ENCODE data around the gene COL4A6. TPM values are rescaled to one million over a fixed set of nuclear protein-coding genes. Genes with fewer than 3 reads are reported as not detected.

Gene COL4A6
- polyA plus RNA-seq, 1 experiment: 20.2 TPM

DNA sequence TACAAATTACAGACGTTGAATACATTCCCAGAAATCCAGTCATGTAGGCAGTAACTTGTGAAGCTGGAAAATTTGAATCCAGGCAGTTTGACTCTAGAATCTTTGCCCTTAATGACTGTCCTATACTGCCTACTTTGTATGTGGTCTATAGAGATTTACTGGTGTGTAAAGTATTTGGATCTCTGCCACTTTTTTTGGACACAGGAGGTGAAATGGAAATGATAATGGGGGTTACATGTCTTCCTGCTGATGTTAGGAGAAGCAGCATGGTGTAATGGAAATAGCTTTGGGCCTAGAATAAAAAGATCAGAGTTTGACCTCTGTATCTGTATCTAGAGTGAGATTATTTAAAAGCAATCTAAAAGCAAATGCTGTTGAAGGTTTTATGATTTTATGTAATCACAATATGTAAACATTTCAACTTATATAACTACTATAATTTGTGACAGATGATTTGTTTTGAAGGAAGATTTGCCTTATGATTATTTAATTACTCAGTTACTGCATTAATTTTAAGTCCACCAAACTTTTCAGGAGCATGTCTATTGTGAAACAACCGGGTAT, 4.8 kb upstream of the COL4A6 start:
- Histone ChIP-seq H3K27ac (ENCODE audit: low read depth, low read length) (no peak overlapping the region), H3K27me3 (ENCODE audit: control insufficient read depth, insufficient read depth, low read length) (no peaks in the 10 kb centered on the region), H3K4me3 (ENCODE audit: low read depth, low read length) (peak overlapping the region; percentile 73), H3K9me3 (ENCODE audit: control insufficient read depth, insufficient read depth, low read length) (no peaks in the 10 kb centered on the region)
- ChIA-PET POLR2A (no interaction called here), CTCF (no interaction called here)
- TF ChIP-seq, protein P1, sequence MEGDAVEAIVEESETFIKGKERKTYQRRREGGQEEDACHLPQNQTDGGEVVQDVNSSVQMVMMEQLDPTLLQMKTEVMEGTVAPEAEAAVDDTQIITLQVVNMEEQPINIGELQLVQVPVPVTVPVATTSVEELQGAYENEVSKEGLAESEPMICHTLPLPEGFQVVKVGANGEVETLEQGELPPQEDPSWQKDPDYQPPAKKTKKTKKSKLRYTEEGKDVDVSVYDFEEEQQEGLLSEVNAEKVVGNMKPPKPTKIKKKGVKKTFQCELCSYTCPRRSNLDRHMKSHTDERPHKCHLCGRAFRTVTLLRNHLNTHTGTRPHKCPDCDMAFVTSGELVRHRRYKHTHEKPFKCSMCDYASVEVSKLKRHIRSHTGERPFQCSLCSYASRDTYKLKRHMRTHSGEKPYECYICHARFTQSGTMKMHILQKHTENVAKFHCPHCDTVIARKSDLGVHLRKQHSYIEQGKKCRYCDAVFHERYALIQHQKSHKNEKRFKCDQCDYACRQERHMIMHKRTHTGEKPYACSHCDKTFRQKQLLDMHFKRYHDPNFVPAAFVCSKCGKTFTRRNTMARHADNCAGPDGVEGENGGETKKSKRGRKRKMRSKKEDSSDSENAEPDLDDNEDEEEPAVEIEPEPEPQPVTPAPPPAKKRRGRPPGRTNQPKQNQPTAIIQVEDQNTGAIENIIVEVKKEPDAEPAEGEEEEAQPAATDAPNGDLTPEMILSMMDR (IDR thresholded peaks at IDR 0.05; ENCODE audit: low read depth, low read length): no peak
- DNase-seq (ENCODE audit: low read depth, low spot score): no peak

DNA sequence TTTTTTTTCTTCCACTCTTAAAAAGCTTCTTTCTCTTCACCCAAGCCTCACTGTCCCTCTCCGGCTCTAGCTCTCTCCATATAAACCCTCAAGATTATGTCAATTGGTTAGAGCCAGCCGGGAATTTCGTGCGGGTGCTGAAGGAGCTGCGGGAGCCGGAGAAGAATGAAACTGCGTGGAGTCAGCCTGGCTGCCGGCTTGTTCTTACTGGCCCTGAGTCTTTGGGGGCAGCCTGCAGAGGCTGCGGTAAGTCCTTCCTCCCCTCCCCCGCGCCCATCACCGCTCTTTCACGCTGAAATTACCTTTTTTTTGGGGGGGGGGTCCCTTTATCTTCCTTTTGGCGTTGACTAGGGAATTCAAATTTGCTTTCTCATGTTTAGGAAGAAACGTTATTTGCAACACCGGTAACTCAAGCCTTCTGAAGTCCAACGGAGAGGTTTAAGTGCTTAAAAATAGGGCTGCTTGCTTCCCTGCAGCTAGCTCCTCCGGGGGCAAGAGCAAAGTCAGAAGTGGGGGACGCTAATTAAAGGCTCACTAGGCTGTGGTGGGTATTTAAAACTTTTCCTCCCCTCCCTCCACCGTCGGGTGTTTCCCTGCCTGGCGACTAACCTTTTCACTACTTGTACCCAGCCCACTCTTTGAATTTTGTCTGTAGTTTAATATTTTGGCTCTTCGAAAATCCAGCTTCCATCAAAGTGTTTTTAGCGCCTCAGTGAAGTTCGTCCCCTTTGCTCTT, 1.9 kb upstream of the COL4A6 start:
- peak overlapping the region; percentile 47 for H3K27ac ChIP-seq (ENCODE audit: low read depth, low read length)
- DNase-seq (ENCODE audit: low read depth, low spot score): no peak
- TF ChIP-seq, protein P1 (IDR thresholded peaks at IDR 0.05; ENCODE audit: low read depth, low read length): no peak
- H3K9me3 ChIP-seq (ENCODE audit: control insufficient read depth, insufficient read depth, low read length): no peaks in the 10 kb centered on the region
- ChIA-PET CTCF (interaction anchor here (0.9 kb wide), 1 partner anchor 215 kb away, joined by 3 read pairs; no protein-coding TSS in a partner anchor), POLR2A (interaction anchor here (0.8 to 1.6 kb wide), 3 partner anchors 130 to 154 kb away, joined by 3 read pairs; no protein-coding TSS in a partner anchor)
- H3K4me3 ChIP-seq (ENCODE audit: low read depth, low read length): peak overlapping the region; percentile 73
- H3K27me3 ChIP-seq (ENCODE audit: control insufficient read depth, insufficient read depth, low read length): no peaks in the 10 kb centered on the region

DNA sequence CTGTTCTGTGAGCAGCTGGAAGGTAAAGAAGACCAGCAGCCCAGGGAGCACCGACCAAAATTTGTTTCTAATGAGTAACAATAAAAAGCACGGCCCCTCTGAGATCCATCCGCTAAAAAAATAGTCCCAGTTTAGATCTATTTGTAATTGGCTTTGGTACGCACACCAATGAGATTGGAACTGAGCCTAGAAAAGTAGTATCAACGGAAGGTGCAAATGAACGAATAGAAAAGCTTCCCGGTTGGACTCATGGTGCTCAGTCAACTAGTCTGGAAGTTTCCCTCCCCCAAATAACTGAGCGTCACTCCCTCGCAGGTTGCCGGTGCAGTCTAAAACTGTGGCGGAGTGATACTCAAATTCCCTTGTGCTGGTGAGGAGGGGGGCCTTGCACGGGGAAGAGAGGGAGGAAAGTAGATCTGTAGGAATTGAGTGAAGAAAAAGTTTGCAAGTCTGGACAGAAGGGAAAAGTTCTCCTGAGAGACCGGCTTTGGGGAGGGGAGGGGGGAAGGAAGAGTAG, 1.3 kb upstream of the COL4A6 start, which contains the start of gene COL4A5:
TSS of gene COL4A5 (plus strand) at position 413 of the 517 bp plus-strand sequence. CDS start 288 bp downstream, outside the sequence.
- ChIA-PET CTCF (no interaction called here), POLR2A (interaction anchor here (0.8 to 1.6 kb wide), 3 partner anchors 129 to 153 kb away, joined by 3 read pairs; no protein-coding TSS in a partner anchor)
- Histone ChIP-seq H3K27me3 (ENCODE audit: control insufficient read depth, insufficient read depth, low read length) (no peaks in the 10 kb centered on the region), H3K27ac (ENCODE audit: low read depth, low read length) (peak within 1 kb of the TSS; percentile 47), H3K9me3 (ENCODE audit: control insufficient read depth, insufficient read depth, low read length) (no peaks in the 10 kb centered on the region), H3K4me3 (ENCODE audit: low read depth, low read length) (peak within 1 kb of the TSS; percentile 73)
- TF ChIP-seq, protein P1 (IDR thresholded peaks at IDR 0.05; ENCODE audit: low read depth, low read length): no peak
- peak; percentile 63 for DNase-seq (ENCODE audit: low read depth, low spot score)

DNA sequence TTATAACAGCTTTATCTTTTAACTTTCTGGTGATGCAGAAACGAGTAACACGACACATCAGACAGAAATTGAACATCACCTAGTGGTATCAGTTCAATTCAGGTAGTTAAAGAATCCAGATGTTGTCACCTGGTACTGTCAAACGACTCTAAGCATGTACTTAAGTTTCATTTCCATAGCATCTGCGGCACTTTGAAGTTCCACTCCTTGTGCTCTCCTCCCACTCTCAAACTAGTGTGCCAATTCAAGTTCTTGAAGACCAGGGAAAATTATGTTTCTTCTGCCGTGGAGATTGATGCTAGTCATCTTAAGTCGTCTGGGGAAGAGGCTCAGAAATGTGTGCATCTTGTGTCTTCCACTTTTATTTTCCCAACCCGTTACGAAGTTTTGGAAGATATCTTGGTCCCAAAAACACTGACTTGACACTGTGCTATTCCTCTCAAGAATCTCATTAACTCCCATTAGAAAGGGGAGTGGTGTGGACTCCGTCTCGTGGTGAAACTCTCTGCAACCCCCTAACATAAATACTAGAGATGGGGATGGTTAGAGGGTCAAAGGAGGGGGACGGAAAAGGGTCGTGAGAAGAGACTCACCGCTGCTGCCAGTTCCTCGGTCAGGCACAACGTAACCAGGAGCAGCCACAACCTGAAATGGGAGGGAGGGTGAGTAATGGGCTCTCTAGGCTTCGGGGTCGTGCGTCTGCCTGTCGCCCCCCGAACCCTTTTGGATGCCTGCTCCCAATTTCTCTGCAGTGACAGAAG, 693 bp downstream of the COL4A6 start:
- DNase-seq (ENCODE audit: low read depth, low spot score): no peak
- TF ChIP-seq, protein P1 (IDR thresholded peaks at IDR 0.05; ENCODE audit: low read depth, low read length): no peak
- no peaks in the 10 kb centered on the region for H3K27me3 ChIP-seq (ENCODE audit: control insufficient read depth, insufficient read depth, low read length)
- POLR2A ChIA-PET: no interaction called here
- CTCF ChIA-PET: no interaction called here
- no peak overlapping the region for H3K27ac ChIP-seq (ENCODE audit: low read depth, low read length)
- H3K9me3 ChIP-seq (ENCODE audit: control insufficient read depth, insufficient read depth, low read length): no peaks in the 10 kb centered on the region
- H3K4me3 ChIP-seq (ENCODE audit: low read depth, low read length): peak overlapping the region; percentile 59
